Measurements from ENCODE around the gene HTRA1.

GRCh38 chr10:122513053-122513452, 51.7 kb downstream of the HTRA1 start:
- TF ChIP-seq CTCF (IDR thresholded peaks at IDR 0.05) (no peak), POLR2AphosphoS5 (IDR thresholded peaks at IDR 0.05) (no peak), POLR2A (IDR thresholded peaks at IDR 0.05) (no peak)

All from breast epithelium (tissue), 3 donors.